WTC11 (cell line): ENCODE measurements around the gene MAPK8IP1. TPM values are rescaled to one million over a fixed set of nuclear protein-coding genes. Genes with fewer than 3 reads are reported as not detected.

ENCODE experiments used
- ATAC-seq: fragments of 200-7000 bp; cut with Tn5 transposase; 2 replicates; pipeline ENCODE4 v1.10.0; 2021; ENCODE audit warnings: mild to moderate bottlenecking, moderate library complexity
- CTCF ChIA-PET: fragments of 300-600 bp; sonication (Branson Sonifier 250); formaldehyde crosslinking; loops from one replicate; lab custom pipeline; 2021; ENCODE audit warnings: antibody characterized with exemption; lab: Charles Lee
- POLR2A ChIA-PET: fragments of 350-600 bp; sonication (Branson Sonifier 250); formaldehyde crosslinking; loops from one replicate; lab custom pipeline; 2021; ENCODE audit warnings: antibody characterized with exemption; lab: Charles Lee
- DNase-seq: peaks from one replicate; pipeline ENCODE4 v3.0.0; 2021; ENCODE audit warnings: low spot score
- H3K27ac Mint-ChIP-seq: 2 replicates; pipeline ENCODE4 v1.8.0; 2021; ENCODE audit warnings: mixed read lengths
- H3K27me3 Mint-ChIP-seq: 2 replicates; pipeline ENCODE4 v1.8.0; 2021; ENCODE audit warnings: low read depth, mild to moderate bottlenecking, moderate library complexity, mixed read lengths
- H3K36me3 Mint-ChIP-seq: 2 replicates; pipeline ENCODE4 v1.8.0; 2021; ENCODE audit warnings: mixed read lengths
- H3K4me1 Mint-ChIP-seq: 2 replicates; pipeline ENCODE4 v1.8.0; 2022; ENCODE audit warnings: mixed read lengths
- H3K4me3 Mint-ChIP-seq: 2 replicates; pipeline ENCODE4 v1.8.0; 2021; ENCODE audit warnings: mild to moderate bottlenecking, moderate library complexity, mixed read lengths
- H3K9me3 Mint-ChIP-seq: 2 replicates; pipeline ENCODE4 v1.8.0; 2021; ENCODE audit warnings: mixed read lengths
- FOXP1 ChIP-seq: sonication (generic); formaldehyde crosslinking; IDR thresholded peaks from 2 replicates; pipeline ENCODE4 v1.8.0; 2022; ENCODE audit warnings: missing genetic modification reagents, mild to moderate bottlenecking, moderate library complexity, borderline replicate concordance
- GTF2I ChIP-seq: fragments of 250-450 bp; sonication (Bioruptor Pico); conservative IDR thresholded peaks from 2 replicates; pipeline ENCODE4 v1.4.0; 2021; ENCODE audit warnings: mild to moderate bottlenecking
- HMGXB4 ChIP-seq: sonication (generic); formaldehyde crosslinking; IDR thresholded peaks from 2 replicates; pipeline ENCODE4 v1.8.1; 2023; ENCODE audit warnings: mild to moderate bottlenecking, moderate library complexity, missing genetic modification reagents
- MYBL2 ChIP-seq: sonication (generic); formaldehyde crosslinking; IDR thresholded peaks from 2 replicates; pipeline ENCODE4 v1.8.1; 2023; ENCODE audit warnings: mild to moderate bottlenecking, moderate library complexity, missing genetic modification reagents
- NFE2L1 ChIP-seq: sonication (generic); formaldehyde crosslinking; IDR thresholded peaks from 2 replicates; pipeline ENCODE4 v1.8.1; 2023; ENCODE audit warnings: missing genetic modification reagents
- OVOL2 ChIP-seq: fragments of 250-450 bp; sonication (Bioruptor Pico); IDR thresholded peaks from 2 replicates; pipeline ENCODE4 v1.9.0; 2021; ENCODE audit warnings: mild to moderate bottlenecking, borderline replicate concordance
- PRRX2 ChIP-seq: fragments of 250-450 bp; sonication (Bioruptor Pico); IDR thresholded peaks from 2 replicates; pipeline ENCODE4 v1.8.0; 2021; ENCODE audit warnings: mild to moderate bottlenecking
- SOX15 ChIP-seq: fragments of 250-450 bp; sonication (Bioruptor Pico); IDR thresholded peaks from 2 replicates; pipeline ENCODE4 v1.9.0; 2021; ENCODE audit warnings: mild to moderate bottlenecking
- SP1 ChIP-seq: sonication (generic); formaldehyde crosslinking; conservative IDR thresholded peaks from 2 replicates; pipeline ENCODE4 v1.8.1; 2022; ENCODE audit warnings: missing genetic modification reagents
- TCF7 ChIP-seq: sonication (generic); formaldehyde crosslinking; IDR thresholded peaks from 2 replicates; pipeline ENCODE4 v1.8.0; 2022; ENCODE audit warnings: mild to moderate bottlenecking, low read depth, missing genetic modification reagents, moderate library complexity
- TEAD1 ChIP-seq: sonication (generic); formaldehyde crosslinking; IDR thresholded peaks from 2 replicates; pipeline ENCODE4 v1.8.0; 2022; ENCODE audit warnings: mild to moderate bottlenecking, missing genetic modification reagents
- TEAD4 ChIP-seq: sonication (generic); formaldehyde crosslinking; IDR thresholded peaks from 2 replicates; pipeline ENCODE4 v1.8.0; 2022; ENCODE audit warnings: mild to moderate bottlenecking, missing genetic modification reagents
- ZNF263 ChIP-seq: sonication (generic); formaldehyde crosslinking; IDR thresholded peaks from 2 replicates; pipeline ENCODE4 v1.8.1; 2022; ENCODE audit warnings: low read depth, mild to moderate bottlenecking, moderate library complexity, missing genetic modification reagents
- ZNF281 ChIP-seq: sonication (generic); formaldehyde crosslinking; IDR thresholded peaks from 2 replicates; pipeline ENCODE4 v1.8.0; 2023; ENCODE audit warnings: mild to moderate bottlenecking, missing genetic modification reagents
- ZSCAN18 ChIP-seq: fragments of 250-450 bp; sonication (Bioruptor Pico); IDR thresholded peaks from 2 replicates; pipeline ENCODE4 v2.1.2; 2022; ENCODE audit warnings: mild to moderate bottlenecking, moderate library complexity
- total RNA-seq: library from RNA; stranded (reverse); gene quantifications from 3 replicates; pipeline ENCODE4 v1.2.3, GENCODE V29; 2021
- TF ChIP-seq, protein P1 (sequence below): sonication (generic); formaldehyde crosslinking; IDR thresholded peaks from 2 replicates; pipeline ENCODE4 v1.8.1; 2023; ENCODE audit warnings: mild to moderate bottlenecking, missing genetic modification reagents
- TF ChIP-seq, protein P2 (sequence below): fragments of 200-600 bp; IDR thresholded peaks from 2 replicates; pipeline ENCODE4 v1.8.0; 2022; ENCODE audit warnings: antibody characterized with exemption
- TF ChIP-seq, protein P3 (sequence below): sonication (generic); formaldehyde crosslinking; IDR thresholded peaks from 2 replicates; pipeline ENCODE4 v1.8.0; 2023; ENCODE audit warnings: missing genetic modification reagents
- TF ChIP-seq, protein P4 (sequence below): sonication (generic); formaldehyde crosslinking; conservative IDR thresholded peaks from 2 replicates; pipeline ENCODE4 v1.8.1; 2022; ENCODE audit warnings: mild to moderate bottlenecking, missing genetic modification reagents
- TF ChIP-seq, protein P5 (sequence below): sonication (generic); formaldehyde crosslinking; conservative IDR thresholded peaks from 2 replicates; pipeline ENCODE4 v1.8.1; 2023; ENCODE audit warnings: mild to moderate bottlenecking, low read depth, missing genetic modification reagents, moderate library complexity

The MAPK8IP1 gene
- total RNA-seq, 1 experiment from 2014 or later: 34.1 TPM

GRCh38 chr11:45931739-45932138, 46.3 kb downstream of the MAPK8IP1 start:
- peak overlapping the region; percentile 89 for H3K27ac Mint-ChIP-seq
- no peaks in the 10 kb centered on the region for H3K9me3 Mint-ChIP-seq
- TF ChIP-seq GTF2I (CRISPR knock-in tag) (no peak), FOXP1 (CRISPR knock-in tag) (no peak), SP1 (CRISPR knock-in tag) (no peak), TCF7 (no peak), MYBL2 (CRISPR knock-in tag) (no peak), OVOL2 (no peak)
- H3K27me3 Mint-ChIP-seq: no peaks in the 10 kb centered on the region; the same call in 1 of the 2 replicates
- ATAC-seq: no peak
- no peaks in the 10 kb centered on the region; the same call in 1 of the 2 replicates for H3K4me1 Mint-ChIP-seq
- POLR2A ChIA-PET: interaction anchor here (1.7 kb wide), 1 partner anchor 10 kb away, joined by 6 read pairs; the partner anchor contains the start of gene LARGE2
- no peak overlapping the region for H3K4me3 Mint-ChIP-seq
- no peak for DNase-seq
- peaks cover 26% of the 10 kb centered on the region for H3K36me3 Mint-ChIP-seq
- CTCF ChIA-PET: interaction anchor here (0.6 to 0.7 kb wide), 2 partner anchors 75 to 76 kb away, joined by 3 to 4 read pairs; no protein-coding TSS in a partner anchor

DNA sequence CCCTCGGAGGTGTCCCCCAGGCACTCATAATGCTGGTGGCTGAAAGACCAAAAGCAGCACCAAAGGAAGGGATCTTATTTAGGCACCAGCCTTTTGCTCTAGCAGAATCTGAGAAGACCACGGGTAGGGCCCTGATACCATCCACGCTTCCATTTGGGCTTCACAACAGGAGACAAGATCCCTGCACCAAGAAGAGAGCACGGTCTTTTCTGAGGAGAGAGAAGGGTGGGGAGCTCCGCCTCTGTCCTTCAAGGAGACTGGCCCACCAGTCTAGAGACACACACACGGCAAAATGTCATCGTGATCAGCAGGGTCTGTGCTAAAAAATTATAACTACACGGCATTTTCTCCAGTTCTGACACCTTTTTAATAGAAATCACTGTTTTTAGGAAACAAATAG, 46.8 kb downstream of the MAPK8IP1 start:
- Mint-ChIP-seq H3K4me1 (no peaks in the 10 kb centered on the region; the same call in 1 of the 2 replicates), H3K27me3 (no peaks in the 10 kb centered on the region; the same call in 1 of the 2 replicates), H3K4me3 (no peak overlapping the region), H3K27ac (0 out of 2 replicates have a peak overlapping the region, but pooled peaks have one; percentile 89), H3K9me3 (no peaks in the 10 kb centered on the region), H3K36me3 (peaks cover 25% of the 10 kb centered on the region)
- ATAC-seq (no peak), DNase-seq (no peak)
- CTCF ChIA-PET: interaction anchor here (0.7 kb wide), 1 partner anchor 74 kb away, joined by 4 read pairs; no protein-coding TSS in a partner anchor
- POLR2A ChIA-PET: interaction anchor here (0.5 to 0.6 kb wide), 2 partner anchors 8 to 48 kb away, joined by 3 to 4 read pairs; no protein-coding TSS in a partner anchor
- TF ChIP-seq, protein P1, sequence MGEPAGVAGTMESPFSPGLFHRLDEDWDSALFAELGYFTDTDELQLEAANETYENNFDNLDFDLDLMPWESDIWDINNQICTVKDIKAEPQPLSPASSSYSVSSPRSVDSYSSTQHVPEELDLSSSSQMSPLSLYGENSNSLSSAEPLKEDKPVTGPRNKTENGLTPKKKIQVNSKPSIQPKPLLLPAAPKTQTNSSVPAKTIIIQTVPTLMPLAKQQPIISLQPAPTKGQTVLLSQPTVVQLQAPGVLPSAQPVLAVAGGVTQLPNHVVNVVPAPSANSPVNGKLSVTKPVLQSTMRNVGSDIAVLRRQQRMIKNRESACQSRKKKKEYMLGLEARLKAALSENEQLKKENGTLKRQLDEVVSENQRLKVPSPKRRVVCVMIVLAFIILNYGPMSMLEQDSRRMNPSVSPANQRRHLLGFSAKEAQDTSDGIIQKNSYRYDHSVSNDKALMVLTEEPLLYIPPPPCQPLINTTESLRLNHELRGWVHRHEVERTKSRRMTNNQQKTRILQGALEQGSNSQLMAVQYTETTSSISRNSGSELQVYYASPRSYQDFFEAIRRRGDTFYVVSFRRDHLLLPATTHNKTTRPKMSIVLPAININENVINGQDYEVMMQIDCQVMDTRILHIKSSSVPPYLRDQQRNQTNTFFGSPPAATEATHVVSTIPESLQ (CRISPR knock-in tag): no peak
- TF ChIP-seq TCF7: no peak
- no peak for TF ChIP-seq ZNF263 (CRISPR knock-in tag)
- no peak for TF ChIP-seq NFE2L1 (CRISPR knock-in tag)
- no peak for TF ChIP-seq ZSCAN18 (CRISPR knock-in tag)
- TF ChIP-seq SOX15 (CRISPR knock-in tag): no peak
- TF ChIP-seq PRRX2 (CRISPR knock-in tag): no peak
- TF ChIP-seq SP1 (CRISPR knock-in tag): no peak
- TF ChIP-seq TEAD4: no peak
- TF ChIP-seq, protein P2, sequence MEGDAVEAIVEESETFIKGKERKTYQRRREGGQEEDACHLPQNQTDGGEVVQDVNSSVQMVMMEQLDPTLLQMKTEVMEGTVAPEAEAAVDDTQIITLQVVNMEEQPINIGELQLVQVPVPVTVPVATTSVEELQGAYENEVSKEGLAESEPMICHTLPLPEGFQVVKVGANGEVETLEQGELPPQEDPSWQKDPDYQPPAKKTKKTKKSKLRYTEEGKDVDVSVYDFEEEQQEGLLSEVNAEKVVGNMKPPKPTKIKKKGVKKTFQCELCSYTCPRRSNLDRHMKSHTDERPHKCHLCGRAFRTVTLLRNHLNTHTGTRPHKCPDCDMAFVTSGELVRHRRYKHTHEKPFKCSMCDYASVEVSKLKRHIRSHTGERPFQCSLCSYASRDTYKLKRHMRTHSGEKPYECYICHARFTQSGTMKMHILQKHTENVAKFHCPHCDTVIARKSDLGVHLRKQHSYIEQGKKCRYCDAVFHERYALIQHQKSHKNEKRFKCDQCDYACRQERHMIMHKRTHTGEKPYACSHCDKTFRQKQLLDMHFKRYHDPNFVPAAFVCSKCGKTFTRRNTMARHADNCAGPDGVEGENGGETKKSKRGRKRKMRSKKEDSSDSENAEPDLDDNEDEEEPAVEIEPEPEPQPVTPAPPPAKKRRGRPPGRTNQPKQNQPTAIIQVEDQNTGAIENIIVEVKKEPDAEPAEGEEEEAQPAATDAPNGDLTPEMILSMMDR: no peak
- TF ChIP-seq, protein P3, sequence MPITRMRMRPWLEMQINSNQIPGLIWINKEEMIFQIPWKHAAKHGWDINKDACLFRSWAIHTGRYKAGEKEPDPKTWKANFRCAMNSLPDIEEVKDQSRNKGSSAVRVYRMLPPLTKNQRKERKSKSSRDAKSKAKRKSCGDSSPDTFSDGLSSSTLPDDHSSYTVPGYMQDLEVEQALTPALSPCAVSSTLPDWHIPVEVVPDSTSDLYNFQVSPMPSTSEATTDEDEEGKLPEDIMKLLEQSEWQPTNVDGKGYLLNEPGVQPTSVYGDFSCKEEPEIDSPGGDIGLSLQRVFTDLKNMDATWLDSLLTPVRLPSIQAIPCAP (CRISPR knock-in tag): no peak
- TF ChIP-seq, protein P4, sequence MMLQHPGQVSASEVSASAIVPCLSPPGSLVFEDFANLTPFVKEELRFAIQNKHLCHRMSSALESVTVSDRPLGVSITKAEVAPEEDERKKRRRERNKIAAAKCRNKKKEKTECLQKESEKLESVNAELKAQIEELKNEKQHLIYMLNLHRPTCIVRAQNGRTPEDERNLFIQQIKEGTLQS (CRISPR knock-in tag): no peak
- TF ChIP-seq, protein P5, sequence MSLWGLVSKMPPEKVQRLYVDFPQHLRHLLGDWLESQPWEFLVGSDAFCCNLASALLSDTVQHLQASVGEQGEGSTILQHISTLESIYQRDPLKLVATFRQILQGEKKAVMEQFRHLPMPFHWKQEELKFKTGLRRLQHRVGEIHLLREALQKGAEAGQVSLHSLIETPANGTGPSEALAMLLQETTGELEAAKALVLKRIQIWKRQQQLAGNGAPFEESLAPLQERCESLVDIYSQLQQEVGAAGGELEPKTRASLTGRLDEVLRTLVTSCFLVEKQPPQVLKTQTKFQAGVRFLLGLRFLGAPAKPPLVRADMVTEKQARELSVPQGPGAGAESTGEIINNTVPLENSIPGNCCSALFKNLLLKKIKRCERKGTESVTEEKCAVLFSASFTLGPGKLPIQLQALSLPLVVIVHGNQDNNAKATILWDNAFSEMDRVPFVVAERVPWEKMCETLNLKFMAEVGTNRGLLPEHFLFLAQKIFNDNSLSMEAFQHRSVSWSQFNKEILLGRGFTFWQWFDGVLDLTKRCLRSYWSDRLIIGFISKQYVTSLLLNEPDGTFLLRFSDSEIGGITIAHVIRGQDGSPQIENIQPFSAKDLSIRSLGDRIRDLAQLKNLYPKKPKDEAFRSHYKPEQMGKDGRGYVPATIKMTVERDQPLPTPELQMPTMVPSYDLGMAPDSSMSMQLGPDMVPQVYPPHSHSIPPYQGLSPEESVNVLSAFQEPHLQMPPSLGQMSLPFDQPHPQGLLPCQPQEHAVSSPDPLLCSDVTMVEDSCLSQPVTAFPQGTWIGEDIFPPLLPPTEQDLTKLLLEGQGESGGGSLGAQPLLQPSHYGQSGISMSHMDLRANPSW (CRISPR knock-in tag): no peak
- TF ChIP-seq HMGXB4 (CRISPR knock-in tag): no peak
- no peak for TF ChIP-seq TEAD1 (CRISPR knock-in tag)
- TF ChIP-seq ZNF281 (CRISPR knock-in tag): no peak
